Measurements from ENCODE around the gene COL11A1.

The COL11A1 gene

DNA sequence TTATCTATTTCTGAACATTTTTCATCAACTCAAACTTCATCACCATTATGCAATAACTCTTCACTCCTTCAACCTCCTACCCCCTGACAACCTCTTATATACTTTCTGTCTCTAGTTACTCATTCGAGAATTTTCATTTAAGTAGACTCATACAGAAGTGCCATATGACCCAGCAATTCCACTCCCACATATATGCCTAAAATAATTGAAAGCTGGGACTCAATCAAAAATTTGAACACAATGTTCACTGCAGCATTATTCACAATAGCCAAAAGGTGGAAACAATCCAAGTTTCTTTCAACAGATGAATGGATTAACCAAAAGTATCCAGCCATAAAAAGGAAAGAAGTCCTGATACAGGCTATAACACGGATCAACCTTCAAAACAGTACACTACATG, 24.1 kb downstream of the COL11A1 start:
- no peaks in the 10 kb centered on the region for H3K4me1 ChIP-seq (ENCODE audit: control insufficient read depth, low read length)
- H3K4me3 ChIP-seq (ENCODE audit: low read length): no peak overlapping the region
- H3K9me2 ChIP-seq (replicated peaks; ENCODE audit: control insufficient read depth, low read length): no peaks in the 10 kb centered on the region; the same call in 1 of the 2 replicates
- H3K79me2 ChIP-seq (ENCODE audit: control insufficient read depth, low read length): no peaks in the 10 kb centered on the region
- no peak overlapping the region for H3K4me2 ChIP-seq (ENCODE audit: low read length)
- no peaks in the 10 kb centered on the region for H3K27me3 ChIP-seq (ENCODE audit: control insufficient read depth, low read length)
- no peaks in the 10 kb centered on the region for H3K36me3 ChIP-seq (ENCODE audit: control insufficient read depth, low read length)
- TF ChIP-seq EZH2phosphoT487 (IDR thresholded peaks at IDR 0.05; ENCODE audit: borderline replicate concordance, low read length): no peak
- TF ChIP-seq, protein P1, sequence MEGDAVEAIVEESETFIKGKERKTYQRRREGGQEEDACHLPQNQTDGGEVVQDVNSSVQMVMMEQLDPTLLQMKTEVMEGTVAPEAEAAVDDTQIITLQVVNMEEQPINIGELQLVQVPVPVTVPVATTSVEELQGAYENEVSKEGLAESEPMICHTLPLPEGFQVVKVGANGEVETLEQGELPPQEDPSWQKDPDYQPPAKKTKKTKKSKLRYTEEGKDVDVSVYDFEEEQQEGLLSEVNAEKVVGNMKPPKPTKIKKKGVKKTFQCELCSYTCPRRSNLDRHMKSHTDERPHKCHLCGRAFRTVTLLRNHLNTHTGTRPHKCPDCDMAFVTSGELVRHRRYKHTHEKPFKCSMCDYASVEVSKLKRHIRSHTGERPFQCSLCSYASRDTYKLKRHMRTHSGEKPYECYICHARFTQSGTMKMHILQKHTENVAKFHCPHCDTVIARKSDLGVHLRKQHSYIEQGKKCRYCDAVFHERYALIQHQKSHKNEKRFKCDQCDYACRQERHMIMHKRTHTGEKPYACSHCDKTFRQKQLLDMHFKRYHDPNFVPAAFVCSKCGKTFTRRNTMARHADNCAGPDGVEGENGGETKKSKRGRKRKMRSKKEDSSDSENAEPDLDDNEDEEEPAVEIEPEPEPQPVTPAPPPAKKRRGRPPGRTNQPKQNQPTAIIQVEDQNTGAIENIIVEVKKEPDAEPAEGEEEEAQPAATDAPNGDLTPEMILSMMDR (IDR thresholded peaks at IDR 0.05; ENCODE audit: low read depth, low read length, poor library complexity, severe bottlenecking): no peak
- no peak overlapping the region for H3K27ac ChIP-seq (ENCODE audit: low read depth, low read length)
- H3K9me3 ChIP-seq (ENCODE audit: control insufficient read depth, insufficient read depth, low read length): no peaks in the 10 kb centered on the region
- no peaks in the 10 kb centered on the region for H3F3A ChIP-seq (ENCODE audit: control insufficient read depth, insufficient read depth)
- no peaks in the 10 kb centered on the region for H4K20me1 ChIP-seq (ENCODE audit: control insufficient read depth, insufficient read depth, low read depth, low read length)

DNA sequence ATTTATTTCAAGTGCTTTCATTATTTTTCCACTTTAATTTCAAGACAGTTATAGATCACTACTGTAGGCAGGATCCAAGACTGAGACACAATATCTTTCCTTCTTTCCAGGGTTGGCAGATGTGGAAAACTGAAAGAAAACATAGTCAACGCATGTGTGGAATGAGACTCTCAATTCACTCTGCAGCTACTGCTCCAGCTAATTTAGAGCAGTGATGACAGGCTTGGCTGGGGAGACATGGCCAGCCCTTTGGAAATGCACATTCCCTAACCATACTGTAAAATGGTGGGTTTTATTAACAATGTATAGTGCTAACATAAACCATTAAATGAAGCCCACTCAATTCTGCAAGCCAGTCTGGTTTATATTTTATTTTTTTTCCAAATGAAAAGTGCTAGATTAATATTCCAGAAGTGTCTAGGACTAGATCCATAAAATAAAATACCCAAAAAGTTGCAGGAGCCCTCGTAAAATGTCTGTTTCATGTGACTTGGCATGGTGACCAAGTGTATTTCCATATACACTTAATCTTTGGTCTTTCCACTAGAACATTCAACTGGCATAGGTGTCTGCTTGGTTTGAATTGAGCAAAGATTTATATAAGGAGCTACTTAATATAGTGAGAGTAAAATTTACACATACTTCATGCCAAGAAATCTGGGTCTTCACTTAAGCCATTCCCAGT, 32.9 kb downstream of the COL11A1 start:
- Histone ChIP-seq H3K79me2 (ENCODE audit: control insufficient read depth, low read length) (no peaks in the 10 kb centered on the region), H3K9me3 (ENCODE audit: control insufficient read depth, insufficient read depth, low read length) (no peaks in the 10 kb centered on the region), H3K9me2 (replicated peaks; ENCODE audit: control insufficient read depth, low read length) (no peaks in the 10 kb centered on the region), H3K36me3 (ENCODE audit: control insufficient read depth, low read length) (no peaks in the 10 kb centered on the region), H3K4me2 (ENCODE audit: low read length) (no peak overlapping the region), H3K4me3 (ENCODE audit: low read length) (no peak overlapping the region), H3K4me1 (ENCODE audit: control insufficient read depth, low read length) (no peaks in the 10 kb centered on the region), H4K20me1 (ENCODE audit: control insufficient read depth, insufficient read depth, low read depth, low read length) (no peaks in the 10 kb centered on the region), H3K27ac (ENCODE audit: low read depth, low read length) (no peak overlapping the region), H3F3A (ENCODE audit: control insufficient read depth, insufficient read depth) (no peaks in the 10 kb centered on the region), H3K27me3 (ENCODE audit: control insufficient read depth, low read length) (no peaks in the 10 kb centered on the region)
- TF ChIP-seq EZH2phosphoT487 (IDR thresholded peaks at IDR 0.05; ENCODE audit: borderline replicate concordance, low read length): no peak
- TF ChIP-seq, protein P1 (IDR thresholded peaks at IDR 0.05; ENCODE audit: low read depth, low read length, poor library complexity, severe bottlenecking): no peak

DNA sequence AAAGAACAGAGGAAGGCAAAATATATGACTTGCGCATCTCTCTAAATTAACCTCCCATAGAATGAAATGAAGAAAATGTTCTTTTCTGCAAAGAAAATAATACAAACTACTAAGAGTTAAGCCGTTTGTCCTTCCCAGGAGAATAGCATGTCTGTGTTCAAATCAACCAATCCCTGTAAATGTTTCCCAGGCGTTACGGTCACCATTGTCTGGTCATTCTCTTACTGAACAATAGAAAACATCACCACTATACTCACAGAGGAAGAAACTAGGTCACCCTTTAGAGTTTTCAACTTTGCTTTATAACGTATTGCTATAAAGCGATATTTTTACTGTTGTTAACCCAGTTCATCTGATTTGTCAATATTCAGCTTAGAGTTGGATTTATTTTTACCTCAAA, 34.1 kb downstream of the COL11A1 start:
- no peak overlapping the region for H3K27ac ChIP-seq (ENCODE audit: low read depth, low read length)
- no peaks in the 10 kb centered on the region for H3F3A ChIP-seq (ENCODE audit: control insufficient read depth, insufficient read depth)
- H3K36me3 ChIP-seq (ENCODE audit: control insufficient read depth, low read length): no peaks in the 10 kb centered on the region
- no peaks in the 10 kb centered on the region for H3K4me1 ChIP-seq (ENCODE audit: control insufficient read depth, low read length)
- no peaks in the 10 kb centered on the region for H4K20me1 ChIP-seq (ENCODE audit: control insufficient read depth, insufficient read depth, low read depth, low read length)
- no peaks in the 10 kb centered on the region for H3K27me3 ChIP-seq (ENCODE audit: control insufficient read depth, low read length)
- no peak for TF ChIP-seq EZH2phosphoT487 (IDR thresholded peaks at IDR 0.05; ENCODE audit: borderline replicate concordance, low read length)
- TF ChIP-seq, protein P1 (IDR thresholded peaks at IDR 0.05; ENCODE audit: low read depth, low read length, poor library complexity, severe bottlenecking): no peak
- H3K4me2 ChIP-seq (ENCODE audit: low read length): no peak overlapping the region
- no peaks in the 10 kb centered on the region for H3K79me2 ChIP-seq (ENCODE audit: control insufficient read depth, low read length)
- H3K4me3 ChIP-seq (ENCODE audit: low read length): no peak overlapping the region
- no peaks in the 10 kb centered on the region for H3K9me2 ChIP-seq (replicated peaks; ENCODE audit: control insufficient read depth, low read length)
- H3K9me3 ChIP-seq (ENCODE audit: control insufficient read depth, insufficient read depth, low read length): no peaks in the 10 kb centered on the region

All from DOHH2 (cell line).